CD4-positive, alpha-beta memory T cell (primary cell): ENCODE data around the gene EXOC6B. TPM values are rescaled to one million over a fixed set of nuclear protein-coding genes. Genes with fewer than 3 reads are reported as not detected.

Source experiments
- CTCF ChIA-PET: fragments of 350-600 bp; sonication (Branson Sonifier 250); formaldehyde crosslinking; loops from one replicate; lab custom pipeline; 2021; ENCODE audit warnings: inconsistent platforms; ENCODE audit not compliant: partially characterized antibody; lab: Charles Lee
- POLR2A ChIA-PET: fragments of 350-600 bp; sonication (Branson Sonifier 250); formaldehyde crosslinking; loops from one replicate; lab custom pipeline; 2021; ENCODE audit not compliant: partially characterized antibody; lab: Charles Lee
- DNase-seq, 5 donors: peaks; one replicate each; pipeline versions ENCODE4 v3.0.0 to v3.0.0-alpha.2; 2020 to 2022; ENCODE audit warnings: mixed read lengths in 1 of 5
- H3K27ac ChIP-seq: one replicate; pipeline ENCODE4 v1.7.0; 2013; ENCODE audit warnings: low read depth, low read length
- H3K27me3 ChIP-seq: 2 replicates; pipeline ENCODE4 v1.7.0; 2013; ENCODE audit warnings: mild to moderate bottlenecking, low read length, moderate library complexity; ENCODE audit not compliant: insufficient read depth
- H3K36me3 ChIP-seq: 2 replicates; pipeline ENCODE4 v1.7.0; 2013; ENCODE audit warnings: mild to moderate bottlenecking, low read length, moderate library complexity; ENCODE audit not compliant: insufficient read depth
- H3K4me1 ChIP-seq: 2 replicates; pipeline ENCODE4 v1.7.0; 2013; ENCODE audit warnings: mild to moderate bottlenecking, low read length, moderate library complexity; ENCODE audit not compliant: insufficient read depth
- H3K4me3 ChIP-seq, 2 donors: one replicate each; pipeline ENCODE4 v1.7.0; 2013; ENCODE audit warnings: low read length in 2 of 2, mild to moderate bottlenecking in 1 of 2
- H3K9me3 ChIP-seq, 2 donors: one replicate each; pipeline ENCODE4 v1.7.0; 2013; ENCODE audit warnings: low read length in 2 of 2, control low read depth in 1 of 2; ENCODE audit not compliant: control insufficient read depth in 1 of 2
- H3K27ac Mint-ChIP-seq, 7 donors: one replicate each; pipeline ENCODE4 v1.8.0; 2020 to 2021; ENCODE audit warnings: mixed read lengths in 7 of 7, mild to moderate bottlenecking in 6 of 7, inconsistent platforms in 3 of 7, moderate library complexity in 3 of 7
- H3K27me3 Mint-ChIP-seq, 2 donors: one replicate each; pipeline ENCODE4 v1.8.0; 2020 to 2021; ENCODE audit warnings: mixed read lengths in 2 of 2
- H3K36me3 Mint-ChIP-seq, 2 donors: one replicate each; pipeline ENCODE4 v1.8.0; 2020 to 2021; ENCODE audit warnings: mixed read lengths in 2 of 2, inconsistent platforms in 1 of 2, mild to moderate bottlenecking in 1 of 2
- H3K4me1 Mint-ChIP-seq, 4 donors: one replicate each; pipeline ENCODE4 v1.8.0; 2020 to 2021; ENCODE audit warnings: mixed read lengths in 4 of 4, mild to moderate bottlenecking in 1 of 4
- H3K4me3 Mint-ChIP-seq, 8 donors: one replicate each; pipeline ENCODE4 v1.8.0; 2020 to 2021; ENCODE audit warnings: mixed read lengths in 8 of 8, mild to moderate bottlenecking in 7 of 8, moderate library complexity in 6 of 8, inconsistent platforms in 3 of 8
- H3K9me3 Mint-ChIP-seq, 8 donors: one replicate each; pipeline ENCODE4 v1.8.0; 2020 to 2021; ENCODE audit warnings: mixed read lengths in 8 of 8, mild to moderate bottlenecking in 5 of 8, inconsistent platforms in 3 of 8, moderate library complexity in 1 of 8
- intact Hi-C: fragments of 100-400 bp; cut with micrococcal nuclease; formaldehyde crosslinking; loops from one replicate; pipeline ENCODE4 v1.15.1; 2023
- polyA plus RNA-seq, 2 donors: library from polyadenylated mRNA; unstranded; fragments of 300-500 nt; fragmentation: Illumina TruSeq; gene quantifications; one replicate each; pipeline ENCODE4 v1.2.3, GENCODE V29; 2021
- total RNA-seq, 2 experiments: library from RNA; stranded (reverse); gene quantifications; one replicate each; pipeline ENCODE4 v1.2.3, GENCODE V29; 2021

EXOC6B gene
- total and polyA plus RNA-seq, 4 experiments from 2014 or later, result 1.3 to 19.8 (median 10.7) TPM

DNA sequence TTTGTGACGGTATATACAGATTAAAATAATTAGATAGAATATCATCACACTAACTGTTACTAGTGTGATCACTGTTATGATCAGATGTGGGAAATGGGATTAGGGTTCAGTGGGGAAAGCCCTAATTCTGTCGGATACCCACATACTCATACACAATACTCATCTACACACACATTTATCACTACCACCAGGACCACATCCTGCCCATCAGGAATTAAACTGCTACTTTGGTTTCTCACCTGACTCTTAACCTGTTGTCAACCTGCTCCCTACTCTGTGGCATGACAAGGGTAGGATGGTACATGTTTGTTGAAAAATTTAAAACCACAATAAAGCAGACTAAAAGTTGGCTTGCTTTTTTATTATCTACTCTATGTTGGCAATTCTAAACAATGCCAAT, 653.4 kb downstream of the EXOC6B start:
- Histone ChIP-seq H3K27ac (no peak overlapping the region), H3K4me3 (no peak overlapping the region), H3K27me3 (no peaks in the 10 kb centered on the region), H3K4me1 (no peaks in the 10 kb centered on the region), H3K9me3 (no peaks in the 10 kb centered on the region), H3K36me3 (no peaks in the 10 kb centered on the region)
- H3K4me1 Mint-ChIP-seq, result no peaks in the 10 kb centered on the region
- intact Hi-C loops, result no loop called here
- DNase-seq, result no peak
- H3K27me3 Mint-ChIP-seq, result no peaks in the 10 kb centered on the region
- no peak overlapping the region for H3K4me3 Mint-ChIP-seq
- peaks cover 0 to 3% (median 0%) of the 10 kb centered on the region in 8 donors for H3K9me3 Mint-ChIP-seq
- peaks cover 12 to 22% of the 10 kb centered on the region in 2 donors for H3K36me3 Mint-ChIP-seq
- H3K27ac Mint-ChIP-seq, result no peak overlapping the region
- CTCF ChIA-PET, result no interaction called here
- POLR2A ChIA-PET, result no interaction called here

DNA sequence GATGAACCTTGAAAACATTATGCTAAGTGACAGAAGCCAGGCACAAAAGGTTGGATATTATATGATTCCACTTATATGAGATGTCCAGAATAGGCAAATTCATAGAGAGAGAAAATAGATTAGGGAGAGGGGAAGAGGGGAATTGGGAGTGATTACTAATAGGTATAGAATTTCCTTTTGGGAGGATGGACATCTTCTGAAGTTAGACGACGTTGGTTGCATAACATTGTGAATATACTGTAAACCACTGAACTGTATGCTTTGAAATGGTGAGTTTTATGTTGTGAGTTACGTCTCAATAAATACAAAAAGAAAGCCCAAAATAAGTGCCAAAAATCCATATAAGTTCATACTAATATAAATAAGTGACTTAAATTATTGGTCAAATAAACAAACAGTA, 659.6 kb downstream of the EXOC6B start:
- no peak overlapping the region for H3K27ac ChIP-seq
- no peaks in the 10 kb centered on the region for H3K4me1 ChIP-seq
- no peaks in the 10 kb centered on the region for H3K9me3 ChIP-seq
- Mint-ChIP-seq H3K4me3 (no peak overlapping the region), H3K36me3 (no peaks in the 10 kb centered on the region), H3K27me3 (peaks cover under 1 to 5% of the 10 kb centered on the region in 2 donors), H3K9me3 (peaks cover 0 to 3% (median 0%) of the 10 kb centered on the region in 8 donors), H3K27ac (no peak overlapping the region), H3K4me1 (no peaks in the 10 kb centered on the region)
- no peak for DNase-seq
- H3K4me3 ChIP-seq, result no peak overlapping the region
- intact Hi-C loops, result no loop called here
- CTCF ChIA-PET, result no interaction called here
- H3K36me3 ChIP-seq, result no peaks in the 10 kb centered on the region
- no peaks in the 10 kb centered on the region for H3K27me3 ChIP-seq
- POLR2A ChIA-PET, result no interaction called here

DNA sequence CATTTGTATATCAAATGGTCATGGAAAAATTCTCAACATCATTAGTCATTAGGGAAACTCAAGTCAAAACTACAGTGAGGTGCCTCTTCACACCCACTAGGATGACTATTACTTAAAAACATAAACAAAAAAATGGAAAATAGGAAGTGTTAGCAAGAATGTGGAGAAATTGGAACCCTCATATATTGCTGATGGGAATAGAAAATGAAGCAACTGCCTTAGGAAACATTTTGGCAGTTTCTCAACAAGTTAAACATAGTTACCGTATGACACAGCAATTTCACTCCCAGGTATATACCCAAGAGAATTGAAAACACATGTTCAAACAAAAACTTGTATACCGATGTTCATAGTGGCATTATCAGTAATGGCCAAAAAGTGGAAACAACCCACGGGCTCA, 660.0 kb downstream of the EXOC6B start:
- intact Hi-C loops, result no loop called here
- POLR2A ChIA-PET, result no interaction called here
- H3K9me3 Mint-ChIP-seq, result peaks cover 0 to 3% (median 0%) of the 10 kb centered on the region in 8 donors
- no peak for DNase-seq
- no peaks in the 10 kb centered on the region for H3K4me1 ChIP-seq
- no peaks in the 10 kb centered on the region for H3K4me1 Mint-ChIP-seq
- no peaks in the 10 kb centered on the region for H3K9me3 ChIP-seq
- H3K36me3 ChIP-seq, result no peaks in the 10 kb centered on the region
- no peak overlapping the region for H3K27ac Mint-ChIP-seq
- CTCF ChIA-PET, result no interaction called here
- peaks cover 2 to 5% of the 10 kb centered on the region in 2 donors for H3K27me3 Mint-ChIP-seq
- H3K27ac ChIP-seq, result no peak overlapping the region
- no peaks in the 10 kb centered on the region for H3K36me3 Mint-ChIP-seq
- no peak overlapping the region for H3K4me3 ChIP-seq
- no peaks in the 10 kb centered on the region for H3K27me3 ChIP-seq
- no peak overlapping the region for H3K4me3 Mint-ChIP-seq

DNA sequence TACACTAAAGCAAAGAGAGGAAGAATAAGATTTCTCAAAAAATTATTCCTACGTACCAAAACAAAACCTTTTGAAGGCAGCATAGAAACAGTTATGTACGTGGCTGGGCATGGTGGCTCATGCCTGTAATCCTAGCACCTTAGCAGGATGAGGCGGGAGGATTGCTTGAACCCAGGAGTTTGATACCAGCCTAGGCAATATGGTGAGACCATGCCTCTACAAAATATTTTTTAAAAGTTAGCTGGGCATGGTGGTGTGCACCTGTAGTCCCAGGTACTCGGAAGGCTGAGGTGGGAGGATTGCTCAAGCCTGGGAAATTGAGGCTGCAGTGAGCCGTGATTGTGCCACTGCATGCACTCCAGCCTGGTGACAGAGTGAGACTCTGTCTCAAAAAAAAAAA, 663.3 kb downstream of the EXOC6B start:
- no peaks in the 10 kb centered on the region for H3K4me1 ChIP-seq
- H3K27me3 Mint-ChIP-seq, result peaks cover 2 to 5% of the 10 kb centered on the region in 2 donors
- ChIA-PET CTCF (no interaction called here), POLR2A (interaction anchor here (0.6 kb wide), 1 partner anchor 24 kb away, joined by 3 read pairs; no protein-coding TSS in a partner anchor)
- H3K36me3 Mint-ChIP-seq, result no peaks in the 10 kb centered on the region
- H3K4me3 ChIP-seq, result no peak overlapping the region
- H3K9me3 Mint-ChIP-seq, result peaks cover 0 to 1% (median 0%) of the 10 kb centered on the region in 8 donors
- H3K27me3 ChIP-seq, result no peaks in the 10 kb centered on the region
- no peak overlapping the region for H3K4me3 Mint-ChIP-seq
- no peaks in the 10 kb centered on the region for H3K4me1 Mint-ChIP-seq
- no peaks in the 10 kb centered on the region for H3K9me3 ChIP-seq
- no peak overlapping the region for H3K27ac ChIP-seq
- no peak overlapping the region for H3K27ac Mint-ChIP-seq
- no peak for DNase-seq
- no peaks in the 10 kb centered on the region for H3K36me3 ChIP-seq
- intact Hi-C loops, result no loop called here

DNA sequence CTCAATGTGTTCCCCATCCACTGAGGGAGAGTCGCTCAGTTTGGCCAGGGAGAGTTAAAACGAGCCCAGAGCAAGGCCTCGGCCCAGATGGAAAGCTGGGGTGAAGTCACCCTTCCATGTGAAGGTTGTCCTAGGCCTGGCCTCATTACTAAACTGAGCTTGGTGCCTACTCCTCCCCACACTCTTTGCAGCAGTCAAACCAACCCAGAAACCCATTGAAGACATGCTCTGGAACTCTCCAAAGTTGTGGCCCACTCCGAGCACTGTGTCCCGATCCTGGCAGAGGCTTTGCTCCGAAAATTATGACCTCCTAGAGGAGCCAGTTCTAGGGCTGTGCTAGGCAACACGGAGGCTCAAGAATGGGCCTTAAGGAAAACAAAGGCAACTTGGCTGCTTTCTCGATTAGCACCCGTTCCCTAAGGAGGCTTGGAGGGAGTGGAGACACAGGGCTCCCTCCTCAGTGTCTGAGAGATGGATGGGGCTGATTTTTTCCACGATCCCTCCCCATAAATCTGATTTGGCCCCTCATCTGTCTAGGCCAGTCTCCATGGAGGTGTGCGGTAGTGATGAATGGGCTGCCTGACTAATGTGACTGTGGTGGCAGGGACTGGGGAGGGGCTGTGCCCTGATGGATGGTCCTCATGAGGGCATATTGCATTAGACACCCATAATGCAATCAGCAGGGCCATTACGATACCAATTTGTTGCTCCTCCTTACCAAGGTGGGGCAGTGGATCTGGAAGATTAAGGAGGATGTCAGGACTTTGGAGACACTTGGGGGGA, 666.4 kb downstream of the EXOC6B start:
- no peak for DNase-seq
- Mint-ChIP-seq H3K27me3 (peaks cover 14 to 15% of the 10 kb centered on the region in 2 donors), H3K9me3 (peaks cover 0 to 3% (median 0%) of the 10 kb centered on the region in 8 donors), H3K36me3 (no peaks in the 10 kb centered on the region), H3K4me1 (no peaks in the 10 kb centered on the region), H3K4me3 (no peak overlapping the region), H3K27ac (no peak overlapping the region)
- Histone ChIP-seq H3K27ac (no peak overlapping the region), H3K9me3 (no peaks in the 10 kb centered on the region), H3K36me3 (no peaks in the 10 kb centered on the region), H3K4me3 (no peak overlapping the region), H3K4me1 (no peaks in the 10 kb centered on the region), H3K27me3 (no peaks in the 10 kb centered on the region)
- POLR2A ChIA-PET, result no interaction called here
- CTCF ChIA-PET, result interaction anchor here (1.2 kb wide), 1 partner anchor 10 kb away, joined by 3 read pairs; no protein-coding TSS in a partner anchor
- intact Hi-C loops, result no loop called here

DNA sequence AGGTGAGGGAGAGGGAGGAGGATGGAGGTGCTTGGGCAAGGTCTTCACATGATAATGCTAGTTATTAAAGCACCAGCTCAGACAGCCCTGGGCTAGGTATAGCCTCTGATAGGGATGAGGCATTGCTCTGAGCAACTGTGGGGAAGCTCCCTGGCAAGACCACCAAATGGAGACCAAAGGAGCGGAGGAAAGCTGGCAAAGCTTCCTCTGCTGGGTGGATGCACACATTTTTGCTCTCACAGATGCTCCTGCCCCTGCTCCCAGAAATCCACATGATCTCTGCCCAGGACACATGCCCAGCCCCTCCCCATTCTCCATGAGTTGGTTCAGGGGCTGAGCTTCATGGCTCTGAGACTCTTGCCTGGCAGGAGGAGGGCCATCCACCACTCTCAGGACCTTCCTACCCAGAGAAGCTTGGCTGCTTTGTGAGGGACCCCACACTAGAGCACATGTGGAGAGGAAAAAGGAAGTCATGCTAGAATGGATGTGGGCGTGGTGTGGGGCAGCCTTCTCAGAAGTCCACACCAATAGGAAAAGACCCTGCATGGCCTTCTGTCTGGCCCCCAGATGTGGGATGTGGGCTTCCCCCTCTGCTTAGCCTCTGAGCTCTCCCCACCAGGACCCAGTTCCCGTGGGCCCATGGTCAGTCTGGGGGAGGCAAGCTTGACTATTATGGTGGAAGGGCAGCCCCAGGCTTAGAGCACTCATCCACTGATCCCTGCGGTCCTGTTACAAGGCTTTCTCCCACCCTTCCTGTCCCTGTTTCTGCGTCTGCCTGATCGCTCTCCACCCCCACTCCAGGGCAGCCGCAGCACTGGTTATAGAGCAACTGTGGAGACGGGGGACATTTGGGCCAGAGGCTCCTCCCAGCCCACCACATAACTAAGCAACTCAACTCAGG, 667.7 kb downstream of the EXOC6B start:
- H3K27ac ChIP-seq, result no peak overlapping the region
- no peak overlapping the region for H3K4me3 ChIP-seq
- Mint-ChIP-seq H3K27me3 (peaks cover 15 to 16% of the 10 kb centered on the region in 2 donors), H3K9me3 (peaks cover 0 to 2% (median 0%) of the 10 kb centered on the region in 8 donors), H3K4me3 (no peak overlapping the region), H3K36me3 (no peaks in the 10 kb centered on the region), H3K27ac (peak overlapping the region in 2 of 7 donors; percentile 13 to 36), H3K4me1 (no peaks in the 10 kb centered on the region)
- CTCF ChIA-PET, result interaction anchor here (1.2 kb wide), 1 partner anchor 9 kb away, joined by 3 read pairs; no protein-coding TSS in a partner anchor
- no peak for DNase-seq
- intact Hi-C loops, result no loop called here
- no peaks in the 10 kb centered on the region for H3K4me1 ChIP-seq
- POLR2A ChIA-PET, result no interaction called here
- H3K36me3 ChIP-seq, result no peaks in the 10 kb centered on the region
- H3K9me3 ChIP-seq, result no peaks in the 10 kb centered on the region
- H3K27me3 ChIP-seq, result no peaks in the 10 kb centered on the region

DNA sequence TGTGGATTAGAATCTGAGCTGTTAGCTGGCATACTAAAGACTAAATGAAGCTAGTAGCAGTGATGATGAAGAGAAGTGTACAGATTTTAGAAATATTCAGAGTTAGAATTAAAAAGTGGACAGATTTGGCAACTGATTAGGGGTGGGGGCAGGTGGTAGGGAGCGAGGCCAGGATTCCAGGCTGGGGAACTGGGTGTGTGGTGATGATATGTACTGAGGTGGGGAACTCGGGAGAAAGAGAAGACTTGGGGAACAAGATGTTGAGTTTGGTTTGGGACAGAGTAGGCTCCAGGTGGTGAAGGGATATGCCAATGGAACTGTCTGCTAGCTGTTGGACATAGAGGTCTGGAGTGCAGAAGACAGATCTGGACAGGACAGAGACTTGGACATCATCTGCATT, 669.0 kb downstream of the EXOC6B start:
- no peaks in the 10 kb centered on the region for H3K4me1 ChIP-seq
- Mint-ChIP-seq H3K36me3 (no peaks in the 10 kb centered on the region), H3K27me3 (peaks cover 15% of the 10 kb centered on the region in 2 donors), H3K4me1 (no peaks in the 10 kb centered on the region), H3K4me3 (no peak overlapping the region), H3K27ac (peak overlapping the region in 1 of 7 donors; percentile 55), H3K9me3 (peaks cover 0 to 2% (median 0%) of the 10 kb centered on the region in 8 donors)
- H3K36me3 ChIP-seq, result no peaks in the 10 kb centered on the region
- H3K27ac ChIP-seq, result no peak overlapping the region
- intact Hi-C loops, result no loop called here
- H3K9me3 ChIP-seq, result no peaks in the 10 kb centered on the region
- DNase-seq, result no peak
- H3K4me3 ChIP-seq, result no peak overlapping the region
- ChIA-PET CTCF (no interaction called here), POLR2A (no interaction called here)
- H3K27me3 ChIP-seq, result no peaks in the 10 kb centered on the region
